Heart left ventricle (tissue), 16 donors: ENCODE measurements around the gene CCL5. TPM values are rescaled to one million over a fixed set of nuclear protein-coding genes. Genes with fewer than 3 reads are reported as not detected.

Experiments used
- ATAC-seq, 4 donors: fragments of 200-7000 bp; cut with Tn5 transposase; one replicate each; pipeline ENCODE4 v1.9.1; 2020 to 2022; ENCODE audit warnings: moderate library complexity in 4 of 4, mild to moderate bottlenecking in 3 of 4, moderate number of reproducible peaks in 1 of 4
- DNase-seq, 5 donors: peaks; one replicate each; pipeline ENCODE4 v3.0.0-alpha.2; 2020
- H3K27ac ChIP-seq, 12 donors: fragments of 200-600 bp; sonication (generic) in 4 of 12; one replicate each; pipeline versions ENCODE4 v1.5.0 to v1.8.0; 2016 to 2022; ENCODE audit warnings: mild to moderate bottlenecking in 2 of 12
- H3K27me3 ChIP-seq, 9 donors: fragments of 200-600 bp; sonication (generic) in 2 of 9; one replicate each; pipeline versions ENCODE4 v1.5.1 to v1.8.0; 2016 to 2022; ENCODE audit warnings: mild to moderate bottlenecking in 3 of 9
- H3K36me3 ChIP-seq, 9 donors: fragments of 200-600 bp; sonication (generic) in 2 of 9; one replicate each; pipeline versions ENCODE4 v1.5.0 to v1.8.0; 2018 to 2022; ENCODE audit warnings: mild to moderate bottlenecking in 2 of 9
- H3K4me1 ChIP-seq, 12 donors: fragments of 200-600 bp; sonication (generic) in 4 of 12; one replicate each; pipeline versions ENCODE4 v1.5.0 to v1.8.0; 2016 to 2022; ENCODE audit warnings: mild to moderate bottlenecking in 3 of 12
- H3K4me3 ChIP-seq, 12 donors: fragments of 200-600 bp; sonication (generic) in 4 of 12; one replicate each; pipeline versions ENCODE4 v1.5.0 to v1.8.0; 2017 to 2022; ENCODE audit warnings: mild to moderate bottlenecking in 9 of 12, moderate library complexity in 4 of 12
- H3K9me3 ChIP-seq, 12 donors: fragments of 200-600 bp; sonication (generic) in 4 of 12; one replicate each; pipeline versions ENCODE4 v1.5.0 to v1.8.0; 2016 to 2022; ENCODE audit warnings: mild to moderate bottlenecking in 1 of 12
- POLR2A ChIP-seq, 2 donors: fragments of 450-650 bp; IDR thresholded peaks; one replicate each; pipeline ENCODE4 v1.6.1; 2017; ENCODE audit warnings: antibody characterized with exemption in 2 of 2, mild to moderate bottlenecking in 2 of 2, moderate library complexity in 2 of 2
- WGBS, 4 donors: extraction: QIAGEN DNeasy Blood & Tissue Kit in 2 of 4; methylation state at CpG; one replicate each; pipeline versions ENCODE4 v1.1.5 to v1.1.7; 2013 to 2018; 5-methylcytosine and 5-hydroxymethylcytosine counted together
- intact Hi-C, 10 donors: fragments of 100-400 bp; cut with DNase I; formaldehyde crosslinking; loops; one replicate each; pipeline versions ENCODE4 v1.11.1 to v1.14.2; 2022
- polyA plus RNA-seq, 2 donors: library from polyadenylated mRNA; stranded (reverse); fragments of 200-250 nt; gene quantifications; one replicate each; pipeline ENCODE4 v1.2.3, GENCODE V29; 2013
- total RNA-seq, 9 donors: library from RNA; depleted of rRNA in 2 of 9; stranded (reverse); fragments of >200 nt in 2 of 9; fragmentation: NEBNext Ultra II Directional in 3 of 9; extraction: Animal tissue kit (Norgen Biotek cat#: 25700) in 3 of 9; gene quantifications; one replicate each; pipeline versions ENCODE4 v1.1.0 to v1.2.4, GENCODE V29; 2016 to 2023
- TF ChIP-seq, protein P1 (sequence below), 12 donors: fragments of 200-600 bp; sonication (generic) in 4 of 12; IDR thresholded peaks; one replicate each; pipeline versions ENCODE4 v1.5.0 to v1.8.0; 2018 to 2022; ENCODE audit warnings: antibody characterized with exemption in 12 of 12, mild to moderate bottlenecking in 5 of 12
- donor health status: ischemic (EF 13 %, LVEDD 7.1; RV severe dilation, severe dysfunction).
- donor health status: healthy with polysubstance abuse.
- donor health status: DM: no; HTN: yes; CAD: no.
- donor health status: DM: no; HTN: no; CAD: no.
- donor health status: ischemic (EF 25% LVEDD 6.9; RV normal size, moderate dysfunction).
- donor health status: ischemic (EF 25% LVEDD 5.7; RV mildly dilated, moderate dysfunction).
- donor health status: healthy.
- donor health status: DM: yes; HTN: yes; CAD: no.
- donor health status: ischemic (EF 35%, LVEDD 5.7; RV mildly dilated, moderate dysfunction).
- donor health status: nonischemic (EF 11% LVEDD 7.7; RV severe dilation, severe dysfunction).
- donor health status: DM: yes; HTN: yes; CAD: no.
- donor health status: PGD.
- donor health status: ischemic (EF 29% LVEDD 5.4; RV normal size, mild dysfunction).
- donor health status: nonischemic (EF 23%, LVEDD 6.1; RV moderate dilation, normal function).

The CCL5 gene
- total and polyA plus RNA-seq, 11 donors, result 0.46 to 23.7 (median 1.4) TPM; not detected in 1

DNA sequence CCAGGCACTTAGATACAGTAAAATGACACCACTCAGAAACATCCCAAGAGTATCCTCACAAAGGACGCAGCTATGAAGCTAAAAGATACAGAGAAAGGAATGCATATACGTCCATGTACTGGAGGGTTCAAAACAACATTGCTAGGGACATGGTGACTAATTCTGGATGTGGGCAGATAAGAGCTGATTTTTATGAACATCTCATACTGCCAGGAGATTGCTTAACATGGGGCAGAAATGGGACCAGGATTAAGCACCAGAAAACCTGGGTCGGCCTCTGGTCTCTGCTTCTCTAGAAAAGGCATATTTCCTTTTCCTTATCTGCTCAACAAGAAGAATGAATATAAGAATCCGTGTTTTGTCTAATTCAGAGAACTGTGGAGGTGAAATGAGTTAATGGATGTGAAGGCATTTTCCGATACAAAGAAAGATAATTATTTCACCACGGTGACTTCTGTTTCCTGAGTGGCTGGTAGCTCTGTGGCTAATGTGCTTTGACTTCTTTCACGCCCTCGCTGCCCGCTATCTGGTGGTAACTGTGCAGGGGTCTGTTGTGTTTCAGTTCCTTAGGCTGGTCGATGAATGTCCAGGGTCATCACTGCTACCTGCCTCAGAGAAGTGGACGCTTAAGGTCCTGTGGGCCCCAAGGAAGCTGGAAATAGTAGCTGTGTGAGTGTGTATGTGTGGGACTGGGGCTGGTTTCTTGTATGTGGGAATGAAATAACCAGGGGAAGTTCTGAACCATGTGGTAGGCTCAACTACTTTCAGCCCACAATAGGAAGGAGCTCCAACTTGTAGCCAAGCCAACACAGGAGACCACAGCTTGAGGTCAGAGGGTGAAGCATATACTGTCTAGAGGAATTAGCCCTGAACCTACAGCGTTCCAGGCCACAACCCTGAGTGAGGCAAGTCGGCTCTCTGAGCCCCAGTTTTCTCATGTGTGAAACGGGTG lies 15.8 kb upstream of the CCL5 start:
- Histone ChIP-seq H3K36me3 (no peaks in the 10 kb centered on the region), H3K27ac (peak overlapping the region in 1 of 12 donors; percentile 65), H3K4me1 (peaks cover 0 to 68% (median 0%) of the 10 kb centered on the region in 12 donors), H3K4me3 (no peak overlapping the region), H3K27me3 (peaks cover 0 to 16% (median 0%) of the 10 kb centered on the region in 9 donors), H3K9me3 (no peaks in the 10 kb centered on the region)
- intact Hi-C loops, result loop anchor here in 1 of 10 donors (10.0 kb wide), 1 partner anchor 59 kb away; no protein-coding TSS in a partner anchor
- ATAC-seq (no peak), DNase-seq (no peak)
- 75 to 79% (median 77%) methylated on average over 14 of the region's 14 CpGs for WGBS, 4 donors
- TF ChIP-seq, protein P1, sequence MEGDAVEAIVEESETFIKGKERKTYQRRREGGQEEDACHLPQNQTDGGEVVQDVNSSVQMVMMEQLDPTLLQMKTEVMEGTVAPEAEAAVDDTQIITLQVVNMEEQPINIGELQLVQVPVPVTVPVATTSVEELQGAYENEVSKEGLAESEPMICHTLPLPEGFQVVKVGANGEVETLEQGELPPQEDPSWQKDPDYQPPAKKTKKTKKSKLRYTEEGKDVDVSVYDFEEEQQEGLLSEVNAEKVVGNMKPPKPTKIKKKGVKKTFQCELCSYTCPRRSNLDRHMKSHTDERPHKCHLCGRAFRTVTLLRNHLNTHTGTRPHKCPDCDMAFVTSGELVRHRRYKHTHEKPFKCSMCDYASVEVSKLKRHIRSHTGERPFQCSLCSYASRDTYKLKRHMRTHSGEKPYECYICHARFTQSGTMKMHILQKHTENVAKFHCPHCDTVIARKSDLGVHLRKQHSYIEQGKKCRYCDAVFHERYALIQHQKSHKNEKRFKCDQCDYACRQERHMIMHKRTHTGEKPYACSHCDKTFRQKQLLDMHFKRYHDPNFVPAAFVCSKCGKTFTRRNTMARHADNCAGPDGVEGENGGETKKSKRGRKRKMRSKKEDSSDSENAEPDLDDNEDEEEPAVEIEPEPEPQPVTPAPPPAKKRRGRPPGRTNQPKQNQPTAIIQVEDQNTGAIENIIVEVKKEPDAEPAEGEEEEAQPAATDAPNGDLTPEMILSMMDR (IDR thresholded peaks at IDR 0.05), result no peak
- no peak for TF ChIP-seq POLR2A (IDR thresholded peaks at IDR 0.05)

DNA sequence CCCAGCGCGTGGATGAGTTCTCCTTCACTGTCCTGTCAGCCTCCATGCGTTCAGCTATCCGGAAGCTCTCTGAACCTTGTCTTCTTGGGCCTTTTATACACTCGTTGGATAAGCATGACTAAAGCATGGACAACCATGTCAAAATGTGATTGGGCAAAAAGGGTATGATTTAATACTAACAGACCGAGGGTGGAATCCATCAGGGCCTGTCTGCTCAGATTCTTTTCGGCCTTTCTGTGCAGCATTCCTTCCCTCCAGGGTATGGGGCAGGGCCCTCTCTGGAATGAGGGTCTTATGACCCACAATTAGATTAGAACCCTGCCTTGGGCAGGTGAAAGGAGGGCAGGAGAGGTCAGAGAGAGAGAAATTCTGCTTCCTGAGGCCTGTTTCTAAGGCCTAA lies 14.0 kb upstream of the CCL5 start:
- no peak overlapping the region for H3K27ac ChIP-seq

DNA sequence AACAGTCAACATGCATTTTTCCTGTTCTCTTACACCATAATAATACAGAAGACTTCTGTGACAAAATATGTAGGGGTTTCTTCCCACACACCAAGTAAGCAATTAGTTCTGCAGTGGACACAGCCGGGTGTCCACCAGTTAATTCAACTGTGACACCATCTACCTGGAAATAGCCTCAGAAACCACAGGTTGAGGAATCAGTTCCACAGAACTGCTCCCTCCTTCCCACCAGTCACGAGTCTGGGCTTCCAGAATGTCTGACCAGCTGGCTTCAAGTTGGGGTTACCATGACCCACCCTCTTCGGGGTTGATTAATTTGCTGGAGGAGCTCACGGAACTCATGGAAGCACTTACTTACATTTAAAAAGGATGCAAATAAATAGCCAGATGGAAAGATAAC lies 13.6 kb upstream of the CCL5 start:
- no peak for ATAC-seq
- no peak overlapping the region for H3K27ac ChIP-seq
- no peak for TF ChIP-seq POLR2A (IDR thresholded peaks at IDR 0.05)
- TF ChIP-seq, protein P1 (IDR thresholded peaks at IDR 0.05), result no peak
- 95 to 98% (median 96%) methylated on average over 4 of the region's 4 CpGs for WGBS, 4 donors
- no peaks in the 10 kb centered on the region for H3K36me3 ChIP-seq
- no peaks in the 10 kb centered on the region for H3K9me3 ChIP-seq
- DNase-seq, result no peak
- H3K27me3 ChIP-seq, result peaks cover 0 to 10% (median 0%) of the 10 kb centered on the region in 9 donors
- intact Hi-C loops, result loop anchor here in 1 of 10 donors (10.0 kb wide), 1 partner anchor 61 kb away; no protein-coding TSS in a partner anchor
- no peak overlapping the region for H3K4me3 ChIP-seq
- H3K4me1 ChIP-seq, result peaks cover 0 to 69% (median 0%) of the 10 kb centered on the region in 12 donors

More for the DNA sequence above, 14.0 kb upstream of the CCL5 start:
- TF ChIP-seq, protein P1 (IDR thresholded peaks at IDR 0.05), result no peak
- no peak for TF ChIP-seq POLR2A (IDR thresholded peaks at IDR 0.05)
- DNase-seq (no peak), ATAC-seq (no peak)
- Histone ChIP-seq H3K4me1 (peaks cover 0 to 73% (median 0%) of the 10 kb centered on the region in 12 donors), H3K9me3 (no peaks in the 10 kb centered on the region), H3K4me3 (no peak overlapping the region), H3K36me3 (no peaks in the 10 kb centered on the region), H3K27me3 (peaks cover 0 to 10% (median 0%) of the 10 kb centered on the region in 9 donors)
- intact Hi-C loops, result loop anchor here in 1 of 10 donors (10.0 kb wide), 1 partner anchor 61 kb away; no protein-coding TSS in a partner anchor
- 91 to 95% (median 93%) methylated on average over 7 of the region's 7 CpGs for WGBS, 4 donors
